ENCODE data around the gene TMPRSS3.

The TMPRSS3 gene

DNA sequence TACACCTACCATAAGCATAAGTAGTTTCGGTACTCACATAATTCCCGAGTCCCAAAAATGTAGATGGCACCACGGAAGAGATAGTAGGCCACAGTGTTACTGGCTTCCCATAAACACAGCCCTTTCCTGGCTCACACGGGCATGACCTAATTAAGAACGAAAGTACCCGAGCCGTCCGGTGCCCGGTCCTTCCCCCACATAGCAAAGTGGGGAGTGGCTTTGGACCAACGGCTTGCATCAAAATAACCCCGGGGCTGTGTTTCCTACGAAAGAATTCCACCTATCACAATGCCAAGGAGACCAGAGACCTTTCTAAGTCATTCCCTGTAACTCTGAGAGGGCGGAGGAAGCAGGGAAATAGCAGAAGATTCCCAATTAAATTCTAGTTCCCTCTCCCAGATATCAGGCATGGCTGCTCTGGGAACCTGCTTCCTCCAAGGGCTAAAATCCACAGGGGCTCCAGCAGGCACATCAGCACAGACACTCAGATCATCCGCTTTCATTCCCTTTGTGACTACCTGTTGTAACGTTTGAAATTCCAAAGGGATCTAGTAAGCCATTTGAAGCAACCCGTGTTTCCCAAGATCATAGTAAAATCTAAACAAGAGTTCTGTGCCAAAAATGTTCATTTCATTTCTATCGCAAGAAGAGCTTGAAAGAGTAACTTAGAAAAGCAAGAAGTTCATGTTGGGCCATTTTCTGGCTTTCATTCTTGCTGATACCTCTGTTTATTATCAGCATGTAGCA is at the start of gene TMPRSS3:
Gene TMPRSS3 (minus strand): TSS at position 148 of the 747 bp plus-strand sequence. CDS start 635 bp downstream, outside the sequence.
- no peak for DNase-seq

- no peak for DNase-seq
These were observed 49.5 kb upstream of the TMPRSS3 start for GRCh38 chr21:42445311-42445710.

DNA sequence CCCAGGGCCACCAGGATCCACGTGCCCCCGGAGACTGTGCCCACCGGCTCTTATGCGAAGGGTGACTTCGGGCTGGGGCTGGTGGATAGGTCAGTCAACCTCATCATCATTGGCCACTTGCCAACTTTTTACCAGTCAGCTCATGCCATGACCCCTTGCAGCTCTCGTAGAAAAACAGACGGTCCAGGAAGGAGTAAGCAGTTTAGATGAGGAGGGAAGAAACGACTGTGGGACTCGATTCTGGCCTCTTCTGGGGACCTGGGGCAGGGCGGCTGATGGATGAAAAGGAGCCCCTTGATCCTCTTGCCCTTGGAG is 48.9 kb upstream of the TMPRSS3 start:
- no peak for DNase-seq

DNA sequence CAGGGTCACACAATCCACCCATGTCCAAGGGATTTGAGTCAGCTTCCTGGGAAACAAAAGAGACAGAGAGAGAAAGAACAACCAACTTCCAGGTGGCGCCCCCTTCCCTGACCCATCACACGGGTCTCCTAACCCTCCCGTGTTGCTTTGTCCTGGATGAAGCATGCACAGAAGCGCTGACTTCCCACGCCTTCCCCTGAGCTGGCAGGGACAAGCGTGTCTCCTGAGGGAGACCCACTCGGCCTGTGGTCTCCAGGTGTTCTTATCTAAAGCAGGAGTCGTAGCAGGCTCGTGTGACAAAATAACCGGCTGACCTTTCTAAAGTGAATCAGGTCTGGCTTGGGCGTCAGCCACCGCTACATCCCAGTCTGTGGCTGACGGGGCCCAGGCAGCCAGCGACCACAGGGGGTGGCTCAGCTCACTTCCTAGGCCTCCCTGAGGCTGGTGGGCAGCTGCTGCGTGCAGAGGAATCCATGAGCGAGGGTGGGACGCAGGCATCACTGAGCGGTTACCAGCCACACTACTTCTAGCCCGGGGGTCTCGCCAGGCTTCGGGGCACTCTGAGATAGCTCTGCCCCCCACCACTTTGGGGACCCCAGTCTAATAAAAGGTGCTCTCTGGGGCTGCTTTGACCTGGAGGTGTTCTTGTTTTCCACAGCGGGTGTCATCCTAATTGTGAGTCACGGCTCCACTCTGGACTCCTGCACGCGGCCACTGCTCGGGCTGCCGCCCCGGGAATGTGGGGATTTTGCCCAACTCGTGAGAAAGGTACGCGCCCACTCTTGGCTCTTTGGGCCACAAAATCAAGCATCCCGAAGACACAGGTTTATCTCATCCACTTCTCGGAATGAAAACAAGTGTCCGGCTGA is 48.3 kb upstream of the TMPRSS3 start:
- DNase-seq: no peak

DNA sequence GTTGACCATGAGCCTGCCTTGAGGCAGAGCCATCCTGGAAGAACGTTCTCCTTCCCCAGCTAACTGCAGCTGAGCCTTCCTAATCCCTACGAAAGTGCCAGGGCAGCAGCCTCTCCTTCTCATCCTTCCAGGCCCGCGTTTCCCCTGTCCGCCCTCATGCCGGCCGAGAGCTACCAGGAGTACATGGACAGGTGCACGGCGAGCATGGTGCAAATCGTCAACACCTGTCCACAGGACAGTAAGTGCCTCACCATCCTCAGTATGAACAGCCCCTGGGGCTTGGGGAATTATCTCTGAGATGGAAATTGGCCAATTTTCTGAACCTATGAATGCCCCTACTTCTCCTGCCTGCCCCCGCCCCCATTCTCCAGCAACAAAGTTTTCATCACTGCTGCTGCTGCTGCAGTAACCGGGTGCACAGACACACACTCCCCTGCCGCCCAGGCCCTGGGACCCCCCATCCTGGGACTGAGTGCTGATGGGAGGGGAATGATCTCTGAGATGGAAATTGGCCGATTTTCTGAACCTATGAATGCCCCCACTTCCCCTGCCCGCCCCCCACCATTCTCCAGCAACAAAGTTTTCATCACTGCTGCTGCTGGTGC is 47.4 kb upstream of the TMPRSS3 start:
- DNase-seq: no peak

DNA sequence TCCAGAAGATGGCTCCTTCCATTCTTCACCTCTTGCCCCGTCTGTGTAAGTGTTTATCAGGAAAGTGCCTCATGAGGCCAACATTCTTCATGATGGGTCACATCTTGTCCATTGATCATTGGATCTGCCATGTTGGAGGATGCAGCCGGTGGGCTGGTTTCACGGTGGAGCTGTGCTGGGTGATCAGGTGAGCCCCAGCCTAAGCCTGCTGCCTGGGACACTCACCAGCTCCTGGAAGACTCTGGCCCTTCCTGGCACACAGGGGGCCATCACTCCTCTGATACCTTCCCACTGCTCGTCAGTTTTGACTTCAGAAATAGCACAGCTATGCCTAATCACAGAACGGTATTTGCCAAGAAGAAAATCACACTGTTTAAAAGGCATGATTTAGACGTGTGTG is 46.1 kb upstream of the TMPRSS3 start:
- no peak for DNase-seq

DNA sequence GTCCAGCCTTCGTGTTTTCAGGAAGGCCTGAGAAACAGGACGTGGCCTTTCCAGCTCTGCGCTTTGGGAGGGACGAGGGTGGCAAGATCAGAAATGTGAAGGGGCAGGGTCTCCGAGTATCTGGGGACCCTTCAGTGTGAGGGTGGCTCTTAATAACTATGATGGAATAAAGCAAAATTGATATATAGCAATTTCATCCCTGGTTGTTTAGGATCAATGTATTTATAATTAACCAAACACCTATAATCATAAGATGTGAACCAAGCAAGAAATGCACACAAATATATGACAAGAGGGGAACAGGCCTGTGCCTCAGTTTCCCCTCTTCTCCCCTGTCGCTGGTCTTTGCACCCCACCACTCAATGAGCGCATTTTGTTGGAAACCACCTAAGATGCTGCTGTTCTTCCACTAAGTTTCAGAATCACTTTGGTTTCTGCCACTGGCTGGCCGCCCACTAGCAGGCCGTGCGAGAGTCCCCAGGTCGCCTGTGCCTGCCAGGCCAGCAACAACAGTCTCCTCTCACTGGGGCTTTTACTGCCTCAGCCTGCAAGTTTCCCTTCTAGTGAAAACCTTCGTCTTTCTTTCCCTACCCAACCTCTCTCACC is 44.4 kb upstream of the TMPRSS3 start:
- no peak for DNase-seq

DNA sequence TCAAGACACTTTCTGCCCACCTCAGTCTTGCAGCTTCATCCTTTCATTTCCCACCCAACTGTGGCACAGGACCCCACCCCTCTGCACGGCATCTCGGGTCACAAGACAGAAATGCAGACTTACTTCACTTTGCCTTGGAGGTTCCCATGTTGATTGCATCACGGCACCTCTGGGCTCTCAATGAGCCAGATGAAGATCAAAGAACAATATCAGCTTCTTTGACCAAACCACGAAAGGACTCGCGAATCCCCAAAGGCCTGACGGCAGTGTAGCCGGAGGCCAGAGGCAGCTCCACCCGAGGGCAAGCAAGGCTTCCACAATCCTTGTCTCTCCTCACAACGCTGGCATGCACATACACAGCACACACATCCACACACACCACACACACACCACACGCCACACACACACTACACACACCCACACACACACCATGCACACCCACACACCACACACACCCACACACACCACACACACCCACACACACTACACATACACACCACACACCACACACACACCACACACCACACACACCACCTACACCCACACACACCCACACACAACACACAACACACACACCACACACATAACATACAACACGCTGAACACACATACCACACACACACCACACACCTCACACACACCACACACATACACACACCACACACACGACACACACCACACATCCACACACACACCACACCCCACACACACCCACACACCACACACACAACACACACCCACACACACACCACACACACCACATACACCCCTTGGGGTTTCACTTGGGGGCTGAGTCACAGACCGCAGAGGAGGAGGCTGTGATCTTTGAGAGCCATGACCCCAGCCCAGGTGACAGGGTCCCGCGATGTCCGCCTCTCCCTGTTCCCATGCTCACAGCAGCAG is 43.7 kb upstream of the TMPRSS3 start:
- DNase-seq: no peak

DNA sequence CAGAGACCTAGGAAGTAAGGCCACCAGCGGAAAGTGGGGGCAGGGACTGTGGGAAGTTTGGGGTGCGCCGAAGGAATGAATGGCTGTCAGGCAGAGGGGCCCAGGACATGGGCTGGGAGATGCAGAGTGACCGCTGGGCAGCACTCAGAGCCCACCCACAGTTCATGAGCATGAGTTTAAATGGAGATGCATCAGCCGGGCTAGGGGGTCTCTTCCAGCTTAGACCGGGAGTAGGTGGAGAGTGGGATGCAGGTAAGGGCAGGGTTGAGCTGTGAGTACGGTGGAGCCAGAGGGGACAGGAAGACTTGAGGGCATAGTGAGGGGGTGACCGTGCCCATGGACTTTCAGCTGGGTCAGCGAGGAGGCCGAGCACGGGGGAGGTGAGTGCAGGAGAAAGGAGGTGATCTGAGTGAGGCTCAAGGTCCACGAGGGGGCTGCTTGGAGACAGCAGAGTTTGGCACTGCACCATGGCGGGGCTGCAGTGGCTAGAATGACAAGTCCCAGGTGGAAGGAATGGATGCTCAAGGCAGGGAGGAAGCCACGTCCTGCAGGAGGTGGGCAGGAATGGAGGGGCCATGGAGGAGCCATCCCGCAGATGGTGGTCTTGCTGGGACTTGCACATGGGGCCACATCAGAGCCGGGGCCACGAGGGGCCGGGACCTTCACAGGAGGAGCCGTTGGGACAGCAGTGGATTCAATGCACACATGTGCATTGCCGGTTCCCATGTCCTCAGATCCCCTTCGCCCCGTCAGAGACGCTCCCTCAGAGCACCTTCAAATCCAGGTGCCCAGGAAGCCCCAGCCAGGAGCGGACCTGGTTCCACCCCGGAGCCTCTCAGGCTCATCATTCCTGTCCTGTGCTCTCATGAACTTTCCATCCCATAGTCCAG is 42.7 kb upstream of the TMPRSS3 start:
- no peak for DNase-seq

DNA sequence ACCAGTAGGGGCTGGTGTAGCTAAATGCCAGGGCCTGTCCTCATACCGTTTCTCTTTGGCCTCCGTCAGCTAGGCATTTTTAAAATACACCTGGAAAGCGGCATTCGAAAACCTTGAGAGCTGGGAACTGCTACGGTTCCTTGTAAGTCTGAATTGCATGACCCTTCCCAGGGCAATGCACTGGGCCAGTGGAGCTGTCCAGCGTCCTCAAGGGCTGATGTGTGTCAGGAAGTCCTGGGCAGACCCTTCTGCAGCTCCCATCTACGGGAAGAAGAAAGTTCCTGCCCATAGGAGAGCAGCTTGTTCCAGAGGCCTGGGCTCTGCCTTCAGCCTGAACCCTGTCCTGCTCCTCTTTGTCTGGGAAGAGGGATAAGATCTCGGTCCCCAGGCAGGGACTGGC is 41.9 kb upstream of the TMPRSS3 start:
- DNase-seq: no peak

- DNase-seq: no peak
These were observed 41.1 kb upstream of the TMPRSS3 start for GRCh38 chr21:42436914-42437313.

- DNase-seq: no peak
These were observed 40.0 kb upstream of the TMPRSS3 start for GRCh38 chr21:42435833-42436232.

DNA sequence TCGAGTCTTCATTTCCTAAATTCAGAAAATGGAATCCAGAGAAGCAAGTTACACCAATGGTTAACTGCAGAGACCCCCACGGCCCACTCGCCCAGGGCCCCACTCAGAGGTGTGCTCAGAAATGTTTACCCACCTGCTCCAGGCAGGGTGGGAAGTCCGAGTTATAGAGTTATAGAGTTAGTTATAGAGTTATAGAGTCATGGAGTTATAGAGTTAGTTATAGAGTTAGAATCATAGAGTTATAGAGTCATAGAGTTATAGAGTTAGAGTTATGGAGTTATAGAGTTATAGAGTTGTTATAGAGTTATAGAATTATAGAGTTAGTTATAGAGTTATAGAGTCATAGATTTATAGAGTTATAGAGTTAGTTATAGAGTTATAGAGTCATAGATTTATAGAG is 39.5 kb upstream of the TMPRSS3 start:
- no peak for DNase-seq

GRCh38 chr21:42434884-42435283 is 39.0 kb upstream of the TMPRSS3 start:
- DNase-seq: no peak

GRCh38 chr21:42433946-42434551 is 38.2 kb upstream of the TMPRSS3 start:
- DNase-seq: no peak

DNA sequence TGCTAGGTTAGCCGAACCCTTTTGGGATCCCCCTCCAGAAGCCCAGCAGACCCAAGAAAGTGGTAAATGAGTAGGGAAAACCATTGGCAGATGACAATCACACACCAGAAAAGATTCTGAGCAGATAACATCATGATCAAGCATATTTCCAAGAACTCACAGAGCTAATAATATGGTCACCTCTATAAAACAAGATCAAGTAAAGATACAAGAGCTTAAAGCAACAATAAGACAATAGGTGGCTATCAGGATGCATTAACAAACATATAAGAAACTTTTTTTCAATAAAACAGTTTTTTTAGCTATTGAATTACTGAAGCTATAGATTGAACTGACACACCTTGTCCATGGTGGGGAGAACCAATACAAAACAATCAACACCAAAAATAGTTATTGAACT is 36.8 kb upstream of the TMPRSS3 start:
- DNase-seq: no peak

GRCh38 chr21:42431196-42431595 is 35.3 kb upstream of the TMPRSS3 start:
- DNase-seq: no peak

DNA sequence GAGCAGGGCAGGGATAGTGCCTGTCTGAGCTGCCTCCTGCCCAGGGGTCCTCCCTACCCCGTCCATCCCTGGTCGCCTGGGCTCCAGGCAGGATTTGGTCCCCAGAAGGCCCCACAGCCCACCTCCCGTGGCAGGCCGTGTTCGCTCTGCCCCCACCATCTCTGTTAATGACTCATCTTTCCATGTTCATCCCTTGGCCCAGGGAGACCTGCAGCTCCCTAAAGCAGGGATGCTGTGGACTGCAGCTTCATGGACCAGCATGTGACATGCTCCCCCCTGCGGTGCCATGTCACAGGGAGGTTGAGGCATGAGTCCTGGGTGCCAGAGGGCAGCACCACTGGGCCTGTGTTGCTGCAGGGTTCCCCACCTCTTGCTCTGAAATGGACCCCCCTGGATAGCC is 34.7 kb upstream of the TMPRSS3 start:
- no peak for DNase-seq

DNA sequence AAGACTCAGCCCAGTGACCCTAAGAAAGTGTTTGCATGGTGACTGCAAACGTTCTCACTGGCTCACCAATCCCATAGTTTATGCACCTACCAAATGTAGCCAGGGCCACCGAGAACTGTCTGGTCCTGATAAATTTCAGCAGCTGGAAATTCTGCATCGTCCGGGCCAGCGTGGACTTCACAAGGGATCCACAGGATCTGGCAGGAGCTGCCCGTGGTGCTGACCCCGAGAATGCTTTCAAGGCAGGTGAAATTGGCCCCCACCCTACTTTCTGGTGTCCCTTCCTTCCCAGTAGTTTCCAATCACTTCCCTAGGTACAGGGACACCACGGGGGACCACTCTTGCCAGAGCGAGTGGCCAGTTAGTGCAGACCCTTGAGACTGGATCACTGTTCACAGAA is 34.0 kb upstream of the TMPRSS3 start:
- DNase-seq: no peak

GRCh38 chr21:42429021-42429420 is 33.2 kb upstream of the TMPRSS3 start:
- DNase-seq: no peak

DNA sequence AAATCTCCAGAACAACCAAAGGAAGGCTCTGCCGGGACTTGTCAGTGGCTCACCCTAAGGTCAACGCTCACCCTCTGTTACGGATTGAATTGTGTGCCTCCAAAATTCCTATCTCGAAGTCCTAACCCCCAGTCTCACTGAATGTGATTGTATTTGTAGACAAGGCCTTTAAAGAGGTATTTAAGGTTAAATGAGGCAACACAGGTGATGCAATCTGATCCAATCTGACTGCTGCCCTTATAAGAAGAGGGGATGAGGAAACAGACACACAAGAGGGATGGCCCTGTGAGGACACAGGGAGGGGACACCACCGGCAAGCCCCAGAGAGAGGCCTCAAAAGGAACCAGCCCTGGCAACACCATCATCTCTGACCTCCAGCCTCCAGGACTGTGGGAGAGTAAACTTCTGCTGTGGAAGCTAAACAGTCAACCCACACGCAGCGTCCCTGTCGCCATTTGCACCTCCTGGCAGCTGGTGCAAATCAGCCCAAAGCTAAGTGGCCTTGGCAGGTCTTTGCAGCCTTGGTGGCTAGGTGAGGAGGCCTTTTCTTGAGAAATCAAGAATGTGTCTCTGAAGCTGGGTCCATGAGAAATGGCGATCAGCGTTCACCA is 32.1 kb upstream of the TMPRSS3 start:
- DNase-seq: no peak
